ENCODE measurements around the gene TIGAR.

Gene TIGAR

GRCh38 chr12:4282103-4282891 lies 38.7 kb upstream of the TIGAR start:
- Histone ChIP-seq H3K79me2 (ENCODE audit: insufficient read depth, low read length) (no peaks in the 10 kb centered on the region), H4K20me1 (ENCODE audit: insufficient read depth, low read length) (no peaks in the 10 kb centered on the region), H3K27me3 (ENCODE audit: insufficient read depth, low read length) (no peaks in the 10 kb centered on the region), H3K9ac (ENCODE audit: low read length) (no peak overlapping the region), H3K9me2 (ENCODE audit: low read depth, low read length) (no peaks in the 10 kb centered on the region), H3K4me1 (ENCODE audit: insufficient read depth, low read length, severe bottlenecking) (no peaks in the 10 kb centered on the region), H3F3A (ENCODE audit: insufficient read depth, low read length) (no peaks in the 10 kb centered on the region), H3K9me3 (ENCODE audit: low read length) (no peaks in the 10 kb centered on the region), H3K27ac (ENCODE audit: low read depth, low read length, poor library complexity, severe bottlenecking) (no peak overlapping the region), H3K36me3 (ENCODE audit: insufficient read depth, low read length) (no peaks in the 10 kb centered on the region), H3K4me2 (ENCODE audit: low read length) (no peak overlapping the region), H3K4me3 (ENCODE audit: low read depth, low read length, poor library complexity, severe bottlenecking) (no peak overlapping the region), H2AFZ (ENCODE audit: low read length) (no peak overlapping the region)
- TF ChIP-seq EZH2 (IDR thresholded peaks at IDR 0.05; ENCODE audit: borderline replicate concordance, low read length) (no peak), CTCF (IDR thresholded peaks at IDR 0.05; ENCODE audit: low read length) (no peak)

- Histone ChIP-seq H3K79me2 (ENCODE audit: insufficient read depth, low read length) (no peaks in the 10 kb centered on the region), H3K4me3 (ENCODE audit: low read depth, low read length, poor library complexity, severe bottlenecking) (no peak overlapping the region), H4K20me1 (ENCODE audit: insufficient read depth, low read length) (no peaks in the 10 kb centered on the region), H3K36me3 (ENCODE audit: insufficient read depth, low read length) (no peaks in the 10 kb centered on the region), H3K27ac (ENCODE audit: low read depth, low read length, poor library complexity, severe bottlenecking) (no peak overlapping the region), H3K9me2 (ENCODE audit: low read depth, low read length) (no peaks in the 10 kb centered on the region), H3K9me3 (ENCODE audit: low read length) (no peaks in the 10 kb centered on the region), H3K4me2 (ENCODE audit: low read length) (no peak overlapping the region), H3K4me1 (ENCODE audit: insufficient read depth, low read length, severe bottlenecking) (no peaks in the 10 kb centered on the region), H2AFZ (ENCODE audit: low read length) (no peak overlapping the region), H3K9ac (ENCODE audit: low read length) (no peak overlapping the region), H3K27me3 (ENCODE audit: insufficient read depth, low read length) (no peaks in the 10 kb centered on the region), H3F3A (ENCODE audit: insufficient read depth, low read length) (no peaks in the 10 kb centered on the region)
- TF ChIP-seq CTCF (IDR thresholded peaks at IDR 0.05; ENCODE audit: low read length) (peak; percentile 13; the same call in 1 of the 2 replicates), EZH2 (IDR thresholded peaks at IDR 0.05; ENCODE audit: borderline replicate concordance, low read length) (no peak)
Observed at GRCh38 chr12:4282892-4283511, 38.0 kb upstream of the TIGAR start.

GRCh38 chr12:4283512-4284255 lies 37.3 kb upstream of the TIGAR start:
- Histone ChIP-seq H3K9me2 (ENCODE audit: low read depth, low read length) (no peaks in the 10 kb centered on the region), H2AFZ (ENCODE audit: low read length) (no peak overlapping the region), H3K9me3 (ENCODE audit: low read length) (no peaks in the 10 kb centered on the region), H3F3A (ENCODE audit: insufficient read depth, low read length) (no peaks in the 10 kb centered on the region), H3K9ac (ENCODE audit: low read length) (no peak overlapping the region), H3K4me2 (ENCODE audit: low read length) (no peak overlapping the region), H3K36me3 (ENCODE audit: insufficient read depth, low read length) (no peaks in the 10 kb centered on the region), H3K4me3 (ENCODE audit: low read depth, low read length, poor library complexity, severe bottlenecking) (no peak overlapping the region), H3K79me2 (ENCODE audit: insufficient read depth, low read length) (no peaks in the 10 kb centered on the region), H3K27me3 (ENCODE audit: insufficient read depth, low read length) (no peaks in the 10 kb centered on the region), H3K27ac (ENCODE audit: low read depth, low read length, poor library complexity, severe bottlenecking) (no peak overlapping the region), H3K4me1 (ENCODE audit: insufficient read depth, low read length, severe bottlenecking) (no peaks in the 10 kb centered on the region), H4K20me1 (ENCODE audit: insufficient read depth, low read length) (no peaks in the 10 kb centered on the region)
- TF ChIP-seq CTCF (IDR thresholded peaks at IDR 0.05; ENCODE audit: low read length) (no peak), EZH2 (IDR thresholded peaks at IDR 0.05; ENCODE audit: borderline replicate concordance, low read length) (no peak)

All from OCI-LY1 (cell line).